Endothelial cell of umbilical vein (primary cell): ENCODE measurements around the gene THAP4. TPM values are rescaled to one million over a fixed set of nuclear protein-coding genes. Genes with fewer than 3 reads are reported as not detected.

Experiments
- BruUV-seq: library from RNA; stranded (reverse); fragments of 400-500 nt; replicated peaks from 2 replicates; lab custom pipeline; 2021; lab: Mats Ljungman, UMichigan
- CTCF ChIA-PET: fragments of 300-600, 350-600 bp; sonication (Branson Sonifier 250); formaldehyde crosslinking; loops from one replicate; lab custom pipeline; 2021; ENCODE audit warnings: antibody characterized with exemption, inconsistent platforms; lab: Charles Lee
- POLR2A ChIA-PET: fragments of 300-600, 350-600 bp; sonication (Branson Sonifier 250); formaldehyde crosslinking; loops from one replicate; lab custom pipeline; 2021; ENCODE audit warnings: antibody characterized with exemption, inconsistent platforms; lab: Charles Lee
- DNase-seq: peaks from one replicate; pipeline ENCODE4 v3.0.0-alpha.2; 2011; ENCODE audit warnings: low read depth, low spot score
- FAIRE-seq: peaks from 2 replicates; lab custom pipeline; 2011; peaks lifted over from hg19 to GRCh38; lab: Jason Lieb, UNC
- H2AFZ ChIP-seq: 2 replicates; pipeline ENCODE4 v1.6.0; 2012; ENCODE audit warnings: low read depth, low read length, control low read depth, inconsistent platforms
- H3K27ac ChIP-seq: 2 replicates; pipeline ENCODE4 v1.5.1; 2011; ENCODE audit warnings: low read depth, mild to moderate bottlenecking, control low read depth, low read length, moderate library complexity; ENCODE audit not compliant: insufficient read depth
- H3K27me3 ChIP-seq, 2 experiments: 2 replicates each; pipeline versions ENCODE4 v1.6.0 to v1.6.1; 2011; ENCODE audit warnings: low read length in 2 of 2, mixed read lengths in 1 of 2; ENCODE audit not compliant: control insufficient read depth in 2 of 2, insufficient read depth in 2 of 2
- H3K36me3 ChIP-seq, 2 experiments: 2 replicates in 1 of 2; 3 replicates in 1 of 2; pipeline ENCODE4 v1.5.1; 2011; ENCODE audit warnings: low read length in 2 of 2, mild to moderate bottlenecking in 1 of 2, moderate library complexity in 1 of 2; ENCODE audit not compliant: control insufficient read depth in 2 of 2, insufficient read depth in 2 of 2; ENCODE audit errors: extremely low read depth in 1 of 2
- H3K4me1 ChIP-seq: 3 replicates; pipeline ENCODE4 v1.5.1; 2011; ENCODE audit warnings: mild to moderate bottlenecking, low read length; ENCODE audit not compliant: control insufficient read depth, insufficient read depth; ENCODE audit errors: extremely low read depth
- H3K4me2 ChIP-seq: 2 replicates; pipeline ENCODE4 v1.6.1; 2011; ENCODE audit warnings: low read length, control low read depth, mixed read lengths; ENCODE audit not compliant: insufficient read depth
- H3K4me3 ChIP-seq, 3 experiments: fragments of 200-600 bp in 1 of 3; sonication (generic), shearing (Covaris generic) in 1 of 3; replicated peaks in 1 of 3; 2 replicates each; pipeline ENCODE4 v1.5.1; 2011 to 2016; ENCODE audit warnings: control low read depth in 3 of 3, low read length in 3 of 3, mild to moderate bottlenecking in 2 of 3, inconsistent platforms in 1 of 3, low read depth in 1 of 3, moderate library complexity in 1 of 3; ENCODE audit not compliant: insufficient read depth in 1 of 3
- H3K79me2 ChIP-seq: 2 replicates; pipeline ENCODE4 v1.6.0; 2012; ENCODE audit warnings: low read length, inconsistent platforms; ENCODE audit not compliant: control insufficient read depth, insufficient read depth
- H3K9ac ChIP-seq: replicated peaks from 2 replicates; pipeline ENCODE3; 2011; ENCODE audit warnings: low read length, control low read depth; ENCODE audit not compliant: insufficient read depth; ENCODE audit errors: extremely low read depth
- H3K9me1 ChIP-seq: replicated peaks from 3 replicates; pipeline ENCODE4 v1.6.0; 2011; ENCODE audit warnings: mild to moderate bottlenecking, low read length; ENCODE audit not compliant: control insufficient read depth, insufficient read depth; ENCODE audit errors: extremely low read depth
- H3K9me3 ChIP-seq: replicated peaks from 2 replicates; pipeline ENCODE4 v1.5.1; 2012; ENCODE audit warnings: low read length, inconsistent platforms; ENCODE audit not compliant: control insufficient read depth, insufficient read depth
- H4K20me1 ChIP-seq: replicated peaks from 2 replicates; pipeline ENCODE3; 2011; ENCODE audit warnings: mild to moderate bottlenecking, low read length; ENCODE audit not compliant: control insufficient read depth, insufficient read depth; ENCODE audit errors: extremely low read depth
- CTCF ChIP-seq, 2 donors: IDR thresholded peaks; 1 replicate in 1 of 2; 2 replicates in 1 of 2; pipeline ENCODE4 v1.5.1; 2011; ENCODE audit warnings: low read length in 2 of 2, mild to moderate bottlenecking in 2 of 2, moderate library complexity in 2 of 2, control low read depth in 1 of 2, inconsistent platforms in 1 of 2, low read depth in 1 of 2; ENCODE audit not compliant: insufficient read depth in 1 of 2; ENCODE audit errors: extremely low read depth in 1 of 2
- EZH2 ChIP-seq: IDR thresholded peaks from 2 replicates; pipeline ENCODE4 v1.6.1; 2012; ENCODE audit warnings: borderline replicate concordance, low read depth, mild to moderate bottlenecking, moderate library complexity, low read length, inconsistent platforms; ENCODE audit not compliant: severe bottlenecking
- GATA2 ChIP-seq: IDR thresholded peaks from 2 replicates; pipeline ENCODE4 v1.7.0; 2011; ENCODE audit warnings: low read depth, mild to moderate bottlenecking, moderate library complexity, mixed read lengths, low read length; ENCODE audit not compliant: insufficient read length, insufficient read depth
- MAX ChIP-seq: IDR thresholded peaks from 2 replicates; pipeline ENCODE4 v1.6.1; 2011; ENCODE audit not compliant: insufficient read depth, insufficient read length
- MYC ChIP-seq: IDR thresholded peaks from one replicate; pipeline ENCODE4 v1.6.1; 2011; ENCODE audit warnings: mild to moderate bottlenecking, low read depth, low read length
- POLR2A ChIP-seq: IDR thresholded peaks from 2 replicates; pipeline ENCODE4 v1.6.1; 2012; ENCODE audit warnings: low read depth, mild to moderate bottlenecking, control low read depth, low read length
- POLR2AphosphoS5 ChIP-seq: IDR thresholded peaks from 2 replicates; pipeline ENCODE4 v1.6.1; 2012; ENCODE audit warnings: low read depth, mild to moderate bottlenecking, control low read depth, low read length, moderate library complexity; ENCODE audit not compliant: insufficient read depth
- dilution Hi-C: fragments of 300-500 bp; cut with MboI; formaldehyde crosslinking; loops from one replicate; pipeline ENCODE4 v1.15.0; 2019; ENCODE audit warnings: low sequenced_read_pairs; ENCODE audit not compliant: extremely low pct_ligation_motif_present
- intact Hi-C: fragments of 100-400 bp; cut with micrococcal nuclease; formaldehyde crosslinking; loops from one replicate; pipeline ENCODE4 v1.10.0; 2022
- polyA plus RNA-seq, 4 experiments: library from polyadenylated mRNA; depleted of rRNA in 3 of 4; stranded (reverse) in 3 of 4; unstranded in 1 of 4; fragments of >200 nt; gene quantifications; 2 replicates each; pipeline versions ENCODE4 v1.2.1 to v1.2.3, GENCODE V29; 2011 to 2012; ENCODE audit warnings: missing spikeins in 1 of 4
- total RNA-seq: library from RNA; stranded (reverse); gene quantifications from 2 replicates; pipeline ENCODE4 v1.2.3, GENCODE V29; 2021

THAP4 gene
- total and polyA plus RNA-seq, 2 donors (not counting 3 experiments of a cell fraction or from before 2014, with no cell fraction given): 45.4 to 47.4 TPM

- H3K9me1 ChIP-seq: no peaks in the 10 kb centered on the region
- no peaks in the 10 kb centered on the region for H4K20me1 ChIP-seq
- BruUV-seq: no TSS peak
- no peak overlapping the region for H2AFZ ChIP-seq
- DNase-seq (no peak), FAIRE-seq (no peak)
- TF ChIP-seq GATA2: no peak
- no peak for TF ChIP-seq MYC
- no peak for TF ChIP-seq CTCF (IDR thresholded peaks at IDR 0.05; ENCODE audit: extremely low read depth in 1 of 2, insufficient read depth in 1 of 2, low read depth in 1 of 2, low read length in 2 of 2)
- TF ChIP-seq POLR2A: no peak
- TF ChIP-seq POLR2AphosphoS5: no peak
- no peak for TF ChIP-seq EZH2
- TF ChIP-seq MAX: no peak
- CTCF ChIA-PET: no interaction called here
- no peaks in the 10 kb centered on the region for H3K79me2 ChIP-seq
- H3K4me1 ChIP-seq: peaks cover 20% of the 10 kb centered on the region
- peaks cover 0 to 25% of the 10 kb centered on the region in 2 experiments for H3K36me3 ChIP-seq
- H3K27ac ChIP-seq: no peak overlapping the region
- H3K4me2 ChIP-seq: no peak overlapping the region
- H3K9me3 ChIP-seq: no peaks in the 10 kb centered on the region
- H3K9ac ChIP-seq: no peak overlapping the region
- no peaks in the 10 kb centered on the region for H3K27me3 ChIP-seq
- POLR2A ChIA-PET: no interaction called here
- no peak overlapping the region for H3K4me3 ChIP-seq
- intact Hi-C loops (no loop called here), dilution Hi-C loops (no loop called here)
These were observed 31.4 kb upstream of the THAP4 start for GRCh38 chr2:241668354-241668753.
